Midbrain (tissue), 1 donor: ENCODE data around the gene TPRG1L.
"Not testable (repeated sequence)": the region's sequence is repeated elsewhere in the genome, so short reads cannot be mapped to it uniquely, and the experiment has no call there.

Experiments
- DNase-seq: peaks from one replicate; lab custom pipeline; 2025; lab: John Stamatoyannopoulos, UW

TPRG1L gene

GRCh38 chr1:3609769-3610526 is 14.9 kb upstream of the TPRG1L start:
- DNase-seq: no peak

GRCh38 chr1:3610527-3611169 is 14.2 kb upstream of the TPRG1L start:
- no peak for DNase-seq

- no peak for DNase-seq
Measured at GRCh38 chr1:3611170-3612019, 13.4 kb upstream of the TPRG1L start, which contains the start of gene MEGF6. TSS of gene MEGF6 (minus strand) at chr1:3611508. CDS start at chr1:3611268, 240 bp downstream.

GRCh38 chr1:3612123-3612522 is 12.7 kb upstream of the TPRG1L start:
- no peak for DNase-seq

- no peak for DNase-seq
Measured at GRCh38 chr1:3614755-3615742, 9.8 kb upstream of the TPRG1L start.

- no peak for DNase-seq
Measured at GRCh38 chr1:3616861-3617260, 8.0 kb upstream of the TPRG1L start.

GRCh38 chr1:3617806-3618345 is 6.9 kb upstream of the TPRG1L start:
- no peak for DNase-seq

- no peak for DNase-seq
Measured at GRCh38 chr1:3618531-3618880, 6.3 kb upstream of the TPRG1L start.

GRCh38 chr1:3618881-3619671 is 5.7 kb upstream of the TPRG1L start:
- peak; percentile 77 for DNase-seq

- DNase-seq: no peak
Measured at GRCh38 chr1:3620708-3621107, 4.1 kb upstream of the TPRG1L start.

GRCh38 chr1:3621151-3621671 is 3.6 kb upstream of the TPRG1L start:
- DNase-seq: peak; percentile 21

GRCh38 chr1:3622102-3622501 is 2.7 kb upstream of the TPRG1L start:
- DNase-seq: not testable (repeated sequence)

- no peak for DNase-seq
Measured at GRCh38 chr1:3623441-3624199, 1.2 kb upstream of the TPRG1L start.

- no peak for DNase-seq
Measured at GRCh38 chr1:3625151-3625907, 514 bp downstream of the TPRG1L start.

- no peak for DNase-seq
Measured at GRCh38 chr1:3626025-3626424, 1.2 kb downstream of the TPRG1L start.

GRCh38 chr1:3627515-3628253 is 2.9 kb downstream of the TPRG1L start:
- no peak for DNase-seq

GRCh38 chr1:3628445-3628844 is 3.6 kb downstream of the TPRG1L start:
- DNase-seq: no peak
